Stimulated activated CD4-positive, alpha-beta T cell treated with anti-CD3 and anti-CD28 coated beads, Interleukin-12 subunit alpha, Interleukin-12 subunit beta, amount 100 ng/mL, for 24 hours (primary cell): ENCODE results near the gene PSG2.
"Not testable (repeated sequence)": the region's sequence is repeated elsewhere in the genome, so short reads cannot be mapped to it uniquely, and the experiment has no call there.

ENCODE experiments used
- DNase-seq, 2 experiments: peaks; one replicate each; pipeline ENCODE4 v3.0.0-alpha.2; 2020; ENCODE audit warnings: low read depth in 2 of 2

The PSG2 gene

GRCh38 chr19:43082601-43083000 lies at the start of gene PSG2:
PSG2 (minus strand) TSS chr19:43082701; CDS start chr19:43082569, 132 bp downstream.
- not testable (repeated sequence) for DNase-seq

GRCh38 chr19:43131281-43131842 lies 48.9 kb upstream of the PSG2 start:
- DNase-seq, result not testable (repeated sequence)

GRCh38 chr19:43129197-43129596 lies 46.7 kb upstream of the PSG2 start:
- DNase-seq, result not testable (repeated sequence)

GRCh38 chr19:43127336-43127735 lies 44.8 kb upstream of the PSG2 start:
- not testable (repeated sequence) for DNase-seq

GRCh38 chr19:43126720-43127119 lies 44.2 kb upstream of the PSG2 start:
- no peak for DNase-seq

GRCh38 chr19:43124360-43124759 lies 41.9 kb upstream of the PSG2 start:
- no peak for DNase-seq

- not testable (repeated sequence) for DNase-seq
Observed at GRCh38 chr19:43120433-43121026, 38.0 kb upstream of the PSG2 start.

- DNase-seq, result not testable (repeated sequence)
Observed at GRCh38 chr19:43119526-43119925, 37.0 kb upstream of the PSG2 start.

- not testable (repeated sequence) for DNase-seq
Observed at GRCh38 chr19:43116421-43116820, 33.9 kb upstream of the PSG2 start.

GRCh38 chr19:43115548-43115947 lies 33.0 kb upstream of the PSG2 start:
- DNase-seq, result not testable (repeated sequence)

- not testable (repeated sequence) for DNase-seq
Observed at GRCh38 chr19:43115064-43115463, 32.6 kb upstream of the PSG2 start.

GRCh38 chr19:43114626-43115025 lies 32.1 kb upstream of the PSG2 start:
- DNase-seq, result not testable (repeated sequence)

- not testable (repeated sequence) for DNase-seq
Observed at GRCh38 chr19:43107401-43107800, 24.9 kb upstream of the PSG2 start.

- DNase-seq, result no peak
Observed at GRCh38 chr19:43105496-43105895, 23.0 kb upstream of the PSG2 start.

- not testable (repeated sequence) for DNase-seq
Observed at GRCh38 chr19:43104215-43104850, 21.8 kb upstream of the PSG2 start.

GRCh38 chr19:43101950-43102349 lies 19.4 kb upstream of the PSG2 start:
- DNase-seq, result no peak

GRCh38 chr19:43098416-43098815 lies 15.9 kb upstream of the PSG2 start:
- not testable (repeated sequence) for DNase-seq

- peak in 1 of 2 experiments; percentile 39 for DNase-seq
Observed at GRCh38 chr19:43087702-43088340, 5.3 kb upstream of the PSG2 start.

- not testable (repeated sequence) for DNase-seq
Observed at GRCh38 chr19:43085796-43086530, 3.5 kb upstream of the PSG2 start.

GRCh38 chr19:43084196-43084832 lies 1.8 kb upstream of the PSG2 start:
- peak in 1 of 2 experiments; percentile 20 for DNase-seq

- DNase-seq, result not testable (repeated sequence)
Observed at GRCh38 chr19:43083721-43084120, 1.2 kb upstream of the PSG2 start.
